IPS-20b (cell line): ENCODE data around the gene SAPCD2.

ENCODE experiments used
- H3K27ac ChIP-seq: one replicate; pipeline ENCODE4 v1.5.1; 2013; ENCODE audit warnings: low read length
- H3K27me3 ChIP-seq: 2 replicates; pipeline ENCODE4 v1.6.1; 2013; ENCODE audit warnings: mild to moderate bottlenecking, low read length, inconsistent platforms; ENCODE audit not compliant: insufficient read depth
- H3K36me3 ChIP-seq: 2 replicates; pipeline ENCODE4 v1.6.1; 2013; ENCODE audit warnings: low read depth, mild to moderate bottlenecking, inconsistent platforms, low read length, moderate library complexity; ENCODE audit not compliant: insufficient read depth
- H3K4me1 ChIP-seq: 2 replicates; pipeline ENCODE4 v1.6.1; 2013; ENCODE audit warnings: mild to moderate bottlenecking, control low read depth, inconsistent platforms, low read length, moderate library complexity; ENCODE audit not compliant: insufficient read depth
- H3K4me3 ChIP-seq: 2 replicates; pipeline ENCODE4 v1.5.1; 2013; ENCODE audit warnings: mild to moderate bottlenecking, low read length, inconsistent platforms
- H3K9ac ChIP-seq: 2 replicates; pipeline ENCODE4 v1.6.1; 2013; ENCODE audit warnings: low read depth, mild to moderate bottlenecking, inconsistent platforms, low read length, moderate library complexity
- H3K9me3 ChIP-seq: 2 replicates; pipeline ENCODE4 v1.6.1; 2013; ENCODE audit warnings: mild to moderate bottlenecking, low read depth, low read length, inconsistent platforms; ENCODE audit not compliant: insufficient read depth

SAPCD2 gene

GRCh38 chr9:137076636-137077009 lies 6.3 kb upstream of the SAPCD2 start:
- H3K9me3 ChIP-seq: no peaks in the 10 kb centered on the region
- H3K9ac ChIP-seq: no peak overlapping the region
- no peak overlapping the region for H3K27ac ChIP-seq
- H3K36me3 ChIP-seq: no peaks in the 10 kb centered on the region
- peaks cover 63% of the 10 kb centered on the region for H3K27me3 ChIP-seq
- H3K4me1 ChIP-seq: peaks cover 8% of the 10 kb centered on the region; the same call in 1 of the 2 replicates
- H3K4me3 ChIP-seq: peak overlapping the region; percentile 48; the same call in 1 of the 2 replicates

- peaks cover 12% of the 10 kb centered on the region for H3K4me1 ChIP-seq
- peak overlapping the region; percentile 55; the same call in 1 of the 2 replicates for H3K9ac ChIP-seq
- H3K27ac ChIP-seq: no peak overlapping the region
- H3K36me3 ChIP-seq: no peaks in the 10 kb centered on the region
- no peak overlapping the region for H3K4me3 ChIP-seq
- H3K27me3 ChIP-seq: peaks cover 65% of the 10 kb centered on the region
- H3K9me3 ChIP-seq: no peaks in the 10 kb centered on the region
These were observed 5.0 kb upstream of the SAPCD2 start for GRCh38 chr9:137075275-137075775.

- H3K36me3 ChIP-seq: no peaks in the 10 kb centered on the region
- peak overlapping the region; percentile 55; the same call in 1 of the 2 replicates for H3K9ac ChIP-seq
- peaks cover 12% of the 10 kb centered on the region for H3K4me1 ChIP-seq
- H3K27ac ChIP-seq: no peak overlapping the region
- no peaks in the 10 kb centered on the region for H3K9me3 ChIP-seq
- H3K27me3 ChIP-seq: peaks cover 59% of the 10 kb centered on the region
- H3K4me3 ChIP-seq: no peak overlapping the region
These were observed 4.4 kb upstream of the SAPCD2 start for GRCh38 chr9:137074657-137075274.

GRCh38 chr9:137073992-137074399 lies 3.6 kb upstream of the SAPCD2 start:
- Histone ChIP-seq H3K27ac (no peak overlapping the region), H3K9me3 (no peaks in the 10 kb centered on the region), H3K4me3 (no peak overlapping the region), H3K27me3 (peaks cover 59% of the 10 kb centered on the region), H3K36me3 (no peaks in the 10 kb centered on the region), H3K4me1 (peaks cover 12% of the 10 kb centered on the region), H3K9ac (no peak overlapping the region)

GRCh38 chr9:137071282-137071681 lies 925 bp upstream of the SAPCD2 start:
- H3K4me3 ChIP-seq: peak overlapping the region; percentile 56
- no peaks in the 10 kb centered on the region for H3K9me3 ChIP-seq
- H3K4me1 ChIP-seq: peaks cover 12% of the 10 kb centered on the region
- H3K36me3 ChIP-seq: no peaks in the 10 kb centered on the region
- peaks cover 37% of the 10 kb centered on the region for H3K27me3 ChIP-seq
- H3K27ac ChIP-seq: no peak overlapping the region
- H3K9ac ChIP-seq: peak overlapping the region; percentile 41; the same call in 1 of the 2 replicates

GRCh38 chr9:137070906-137071275 lies 534 bp upstream of the SAPCD2 start:
- no peak overlapping the region for H3K27ac ChIP-seq
- H3K4me3 ChIP-seq: peak overlapping the region; percentile 56
- H3K27me3 ChIP-seq: peaks cover 33% of the 10 kb centered on the region
- peak overlapping the region; percentile 41; the same call in 1 of the 2 replicates for H3K9ac ChIP-seq
- peaks cover 12% of the 10 kb centered on the region for H3K4me1 ChIP-seq
- no peaks in the 10 kb centered on the region for H3K9me3 ChIP-seq
- no peaks in the 10 kb centered on the region for H3K36me3 ChIP-seq

- Histone ChIP-seq H3K27ac (no peak overlapping the region), H3K4me1 (peaks cover 4% of the 10 kb centered on the region)
These were observed 757 bp downstream of the SAPCD2 start for GRCh38 chr9:137069508-137070091.

GRCh38 chr9:137068539-137069507 lies 1.5 kb downstream of the SAPCD2 start:
- Histone ChIP-seq H3K9me3 (no peaks in the 10 kb centered on the region), H3K36me3 (no peaks in the 10 kb centered on the region), H3K4me1 (peaks cover 4% of the 10 kb centered on the region), H3K27me3 (peaks cover 21% of the 10 kb centered on the region), H3K4me3 (peak overlapping the region; percentile 64), H3K27ac (no peak overlapping the region), H3K9ac (no peak overlapping the region)

More at GRCh38 chr9:137069508-137070091, 757 bp downstream of the SAPCD2 start:
- Histone ChIP-seq H3K27me3 (peaks cover 25% of the 10 kb centered on the region), H3K36me3 (no peaks in the 10 kb centered on the region), H3K9ac (no peak overlapping the region), H3K9me3 (no peaks in the 10 kb centered on the region), H3K4me3 (peak overlapping the region; percentile 64)

GRCh38 chr9:137067860-137068538 lies 2.4 kb downstream of the SAPCD2 start:
- Histone ChIP-seq H3K4me3 (no peak overlapping the region), H3K27ac (no peak overlapping the region), H3K27me3 (peaks cover 18% of the 10 kb centered on the region), H3K4me1 (peaks cover 4% of the 10 kb centered on the region), H3K36me3 (no peaks in the 10 kb centered on the region), H3K9ac (no peak overlapping the region), H3K9me3 (no peaks in the 10 kb centered on the region)

GRCh38 chr9:137066096-137066861 lies 4.1 kb downstream of the SAPCD2 start:
- Histone ChIP-seq H3K36me3 (no peaks in the 10 kb centered on the region), H3K9me3 (no peaks in the 10 kb centered on the region), H3K9ac (no peak overlapping the region), H3K27me3 (peaks cover 13% of the 10 kb centered on the region), H3K27ac (no peak overlapping the region), H3K4me3 (no peak overlapping the region), H3K4me1 (peaks cover 4% of the 10 kb centered on the region)
